PC-3 (cell line): ENCODE measurements around the gene FAR1. TPM values are rescaled to one million over a fixed set of nuclear protein-coding genes. Genes with fewer than 3 reads are reported as not detected.

Source experiments
- ATAC-seq: fragments of 200-7000 bp; cut with Tn5 transposase; 2 replicates; pipeline ENCODE4 v1.9.1; 2020; ENCODE audit warnings: mild to moderate bottlenecking, moderate library complexity
- BruUV-seq: library from RNA; stranded (reverse); fragments of 400-500 nt; replicated peaks from 2 replicates; lab custom pipeline; 2021; lab: Mats Ljungman, UMichigan
- CTCF ChIA-PET: fragments of 300-600 bp; sonication (Branson Sonifier 250); formaldehyde crosslinking; loops from one replicate; lab custom pipeline; 2022; ENCODE audit warnings: antibody characterized with exemption; lab: Charles Lee
- POLR2A ChIA-PET: fragments of 300-600 bp; sonication (Branson Sonifier 250); formaldehyde crosslinking; loops from one replicate; lab custom pipeline; 2022; ENCODE audit warnings: antibody characterized with exemption; ENCODE audit not compliant: unreplicated experiment; lab: Charles Lee
- DNase-seq: peaks from one replicate; pipeline ENCODE4 v3.0.0-alpha.2; 2015
- H2AFZ ChIP-seq: fragments of 300-600 bp; sonication (generic); 2 replicates; pipeline ENCODE4 v1.6.0; 2016; ENCODE audit warnings: antibody characterized with exemption, low read length
- H3F3A ChIP-seq: fragments of 300-600 bp; sonication (generic); one replicate; pipeline ENCODE4 v1.6.0; 2017; ENCODE audit warnings: antibody characterized with exemption, low read length, control low read depth, mild to moderate bottlenecking; ENCODE audit not compliant: unreplicated experiment
- H3K27ac ChIP-seq: fragments of 300-600 bp; sonication (generic); 2 replicates; pipeline ENCODE4 v1.5.1; 2016; ENCODE audit warnings: mild to moderate bottlenecking, low read length
- H3K27me3 ChIP-seq: fragments of 300-600 bp; sonication (generic); 2 replicates; pipeline ENCODE4 v1.6.1; 2016; ENCODE audit warnings: low read length, mixed read lengths
- H3K36me3 ChIP-seq: fragments of 300-600 bp; sonication (generic); 2 replicates; pipeline ENCODE4 v1.6.1; 2016; ENCODE audit warnings: low read depth, mixed run types, low read length, mixed read lengths
- H3K4me1 ChIP-seq: fragments of 300-600 bp; sonication (generic); 2 replicates; pipeline ENCODE4 v1.5.1; 2016; ENCODE audit warnings: low read length; ENCODE audit not compliant: insufficient read depth
- H3K4me2 ChIP-seq: fragments of 300-600 bp; sonication (generic); 2 replicates; pipeline ENCODE4 v1.6.0; 2016; ENCODE audit warnings: low read length
- H3K4me3 ChIP-seq: fragments of 300-600 bp; sonication (generic); 2 replicates; pipeline ENCODE4 v1.5.1; 2016; ENCODE audit warnings: mild to moderate bottlenecking, low read length, mixed read lengths
- H3K79me2 ChIP-seq: fragments of 300-600 bp; sonication (generic); 2 replicates; pipeline ENCODE4 v1.6.1; 2017; ENCODE audit warnings: low read length, mixed read lengths
- H3K9ac ChIP-seq: fragments of 300-600 bp; sonication (generic); 2 replicates; pipeline ENCODE4 v1.6.0; 2016; ENCODE audit warnings: mild to moderate bottlenecking, low read length
- H3K9me2 ChIP-seq: fragments of 300-600 bp; sonication (generic); replicated peaks from 2 replicates; pipeline ENCODE4 v1.6.1; 2016; ENCODE audit warnings: mixed run types, low read length, mixed read lengths
- H3K9me3 ChIP-seq: fragments of 300-600 bp; sonication (generic); 2 replicates; pipeline ENCODE4 v1.6.1; 2016; ENCODE audit warnings: low read length, mixed read lengths
- H4K20me1 ChIP-seq: fragments of 300-600 bp; sonication (generic); 2 replicates; pipeline ENCODE4 v1.6.1; 2016; ENCODE audit warnings: low read length, mixed read lengths
- EZH2 ChIP-seq: fragments of 300-600 bp; sonication (generic); IDR thresholded peaks from one replicate; pipeline ENCODE4 v1.6.1; 2017; ENCODE audit warnings: antibody characterized with exemption, mild to moderate bottlenecking, low read length; ENCODE audit not compliant: unreplicated experiment
- EZH2phosphoT487 ChIP-seq: fragments of 300-600 bp; sonication (generic); IDR thresholded peaks from 2 replicates; pipeline ENCODE4 v1.6.1; 2018; ENCODE audit warnings: mild to moderate bottlenecking, antibody characterized with exemption, low read length, borderline replicate concordance
- intact Hi-C: fragments of 100-400 bp; cut with micrococcal nuclease; formaldehyde crosslinking; loops from 2 replicates; pipeline ENCODE4 v1.9.0; 2023
- total RNA-seq: library from RNA; depleted of rRNA; stranded (reverse); fragments of >200 nt; gene quantifications from 2 replicates; pipeline ENCODE4 v1.2.3, GENCODE V29; 2014; rRNA removed
- TF ChIP-seq, protein P1 (sequence below): fragments of 300-600 bp; sonication (generic); conservative IDR thresholded peaks from 2 replicates; pipeline ENCODE4 v1.5.1; 2017; ENCODE audit warnings: antibody characterized with exemption, low read depth, mild to moderate bottlenecking, low read length

Gene FAR1
- total RNA-seq, 1 experiment from 2014 or later: 45.6 TPM

DNA sequence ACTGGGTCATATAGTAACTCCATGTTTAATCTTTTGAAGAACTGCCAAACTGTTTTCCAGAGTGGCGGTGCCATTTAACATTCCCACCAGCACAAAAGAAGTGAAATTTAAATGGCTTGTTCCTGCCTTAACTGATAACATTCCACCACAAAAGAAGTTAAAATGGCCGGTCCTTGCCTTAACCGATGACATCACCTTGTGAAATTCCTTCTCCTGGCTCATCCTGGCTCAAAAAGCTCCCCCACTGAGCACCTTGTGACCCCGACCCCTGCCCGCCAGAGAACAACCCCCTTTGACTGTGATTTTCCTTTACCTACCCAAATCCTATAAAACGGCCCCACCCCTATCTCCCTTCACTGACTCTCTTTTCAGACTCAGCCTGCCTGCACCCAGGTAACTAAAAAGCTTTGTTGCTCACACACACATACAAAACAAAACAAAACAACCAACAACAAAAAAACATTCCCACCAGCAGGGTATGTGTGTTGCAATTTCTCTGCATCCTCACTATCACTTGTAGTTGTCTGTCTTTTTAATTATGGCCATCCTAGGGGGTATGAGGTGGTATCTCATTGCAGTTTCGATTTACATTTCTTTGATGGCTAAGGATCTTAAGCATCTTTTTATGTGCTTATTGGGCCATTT lies 109.0 kb downstream of the FAR1 start:
- no peak overlapping the region for H3K4me2 ChIP-seq
- no peak overlapping the region for H3K27ac ChIP-seq
- ChIA-PET POLR2A (no interaction called here), CTCF (interaction anchor here (1.1 kb wide), 1 partner anchor 172 kb away, joined by 3 read pairs; no protein-coding TSS in a partner anchor)
- H3K36me3 ChIP-seq: no peaks in the 10 kb centered on the region
- no peaks in the 10 kb centered on the region for H3K9me3 ChIP-seq
- H3K4me1 ChIP-seq: no peaks in the 10 kb centered on the region
- TF ChIP-seq, protein P1, sequence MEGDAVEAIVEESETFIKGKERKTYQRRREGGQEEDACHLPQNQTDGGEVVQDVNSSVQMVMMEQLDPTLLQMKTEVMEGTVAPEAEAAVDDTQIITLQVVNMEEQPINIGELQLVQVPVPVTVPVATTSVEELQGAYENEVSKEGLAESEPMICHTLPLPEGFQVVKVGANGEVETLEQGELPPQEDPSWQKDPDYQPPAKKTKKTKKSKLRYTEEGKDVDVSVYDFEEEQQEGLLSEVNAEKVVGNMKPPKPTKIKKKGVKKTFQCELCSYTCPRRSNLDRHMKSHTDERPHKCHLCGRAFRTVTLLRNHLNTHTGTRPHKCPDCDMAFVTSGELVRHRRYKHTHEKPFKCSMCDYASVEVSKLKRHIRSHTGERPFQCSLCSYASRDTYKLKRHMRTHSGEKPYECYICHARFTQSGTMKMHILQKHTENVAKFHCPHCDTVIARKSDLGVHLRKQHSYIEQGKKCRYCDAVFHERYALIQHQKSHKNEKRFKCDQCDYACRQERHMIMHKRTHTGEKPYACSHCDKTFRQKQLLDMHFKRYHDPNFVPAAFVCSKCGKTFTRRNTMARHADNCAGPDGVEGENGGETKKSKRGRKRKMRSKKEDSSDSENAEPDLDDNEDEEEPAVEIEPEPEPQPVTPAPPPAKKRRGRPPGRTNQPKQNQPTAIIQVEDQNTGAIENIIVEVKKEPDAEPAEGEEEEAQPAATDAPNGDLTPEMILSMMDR: no peak
- H4K20me1 ChIP-seq: no peaks in the 10 kb centered on the region
- H3F3A ChIP-seq: no peaks in the 10 kb centered on the region
- no peaks in the 10 kb centered on the region for H3K27me3 ChIP-seq
- no TSS peak for BruUV-seq
- no peak for DNase-seq
- H3K79me2 ChIP-seq: no peaks in the 10 kb centered on the region
- intact Hi-C loops: loop anchor here (2.0 kb wide), 1 partner anchor 95 kb away; no protein-coding TSS in a partner anchor
- no peak overlapping the region for H3K9ac ChIP-seq
- ATAC-seq: no peak
- no peaks in the 10 kb centered on the region for H3K9me2 ChIP-seq
- H2AFZ ChIP-seq: no peak overlapping the region
- H3K4me3 ChIP-seq: no peak overlapping the region

DNA sequence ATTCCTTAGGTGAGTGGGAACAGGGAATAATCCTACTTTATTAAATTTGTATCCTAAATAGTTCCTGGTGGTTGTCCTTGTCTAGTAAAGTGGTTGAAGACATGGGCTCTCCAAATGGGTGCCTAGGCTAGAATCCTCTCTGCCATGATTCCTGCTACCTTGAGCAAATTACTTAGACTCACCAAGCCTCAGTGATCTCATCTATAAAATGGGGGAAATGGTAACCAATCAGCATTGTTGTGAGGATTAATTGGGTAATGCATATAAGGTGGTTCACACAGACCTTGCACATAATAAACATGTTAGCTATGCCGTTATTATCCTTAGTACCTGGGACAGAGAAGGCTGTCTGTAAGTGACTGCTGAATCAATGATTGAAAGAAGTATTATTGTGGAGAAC lies 109.9 kb downstream of the FAR1 start:
- H3K27ac ChIP-seq: no peak overlapping the region
- no peaks in the 10 kb centered on the region for H3K9me2 ChIP-seq
- DNase-seq (no peak), ATAC-seq (no peak)
- no peaks in the 10 kb centered on the region for H3K36me3 ChIP-seq
- ChIA-PET CTCF (no interaction called here), POLR2A (no interaction called here)
- no peaks in the 10 kb centered on the region for H3F3A ChIP-seq
- no peaks in the 10 kb centered on the region for H4K20me1 ChIP-seq
- TF ChIP-seq, protein P1: no peak
- TF ChIP-seq EZH2 (no peak), EZH2phosphoT487 (no peak)
- no TSS peak for BruUV-seq
- H2AFZ ChIP-seq: no peak overlapping the region
- intact Hi-C loops: no loop called here
- H3K4me3 ChIP-seq: no peak overlapping the region
- H3K4me1 ChIP-seq: no peaks in the 10 kb centered on the region
- H3K9me3 ChIP-seq: no peaks in the 10 kb centered on the region
- H3K9ac ChIP-seq: no peak overlapping the region
- H3K4me2 ChIP-seq: no peak overlapping the region
- H3K79me2 ChIP-seq: no peaks in the 10 kb centered on the region
- H3K27me3 ChIP-seq: no peaks in the 10 kb centered on the region

DNA sequence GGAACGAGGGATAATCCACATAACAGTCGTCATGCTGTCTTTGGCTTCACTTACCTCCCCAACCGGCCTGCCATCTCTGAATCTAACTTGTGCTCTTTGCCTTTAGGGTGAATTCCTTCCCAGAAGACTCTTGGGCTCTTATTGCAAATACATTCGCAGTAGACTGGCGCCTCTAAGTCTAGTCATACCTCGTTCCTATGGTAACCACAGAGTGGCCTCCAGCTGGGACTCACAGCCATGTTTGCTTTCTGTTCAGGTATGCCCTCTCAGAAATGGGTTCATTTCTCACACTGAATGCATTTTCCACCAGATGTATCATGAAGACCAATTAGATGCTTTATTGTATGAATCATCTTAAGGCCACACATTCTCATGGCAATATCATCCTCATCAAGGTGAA lies 112.7 kb downstream of the FAR1 start:
- Histone ChIP-seq H3K9me3 (no peaks in the 10 kb centered on the region), H3K4me3 (no peak overlapping the region), H3K36me3 (no peaks in the 10 kb centered on the region), H3F3A (no peaks in the 10 kb centered on the region), H3K4me1 (no peaks in the 10 kb centered on the region), H2AFZ (no peak overlapping the region), H3K27ac (no peak overlapping the region), H3K9ac (no peak overlapping the region), H3K9me2 (no peaks in the 10 kb centered on the region), H3K79me2 (no peaks in the 10 kb centered on the region), H3K4me2 (no peak overlapping the region), H3K27me3 (no peaks in the 10 kb centered on the region), H4K20me1 (no peaks in the 10 kb centered on the region)
- DNase-seq: peak; percentile 45
- ATAC-seq: no peak
- ChIA-PET POLR2A (no interaction called here), CTCF (no interaction called here)
- TF ChIP-seq EZH2 (no peak), EZH2phosphoT487 (no peak)
- TF ChIP-seq, protein P1: no peak
- BruUV-seq: no TSS peak
- intact Hi-C loops: no loop called here

Other genes with a start within 250 kb of the FAR1 start
- gene BTBD10, start 205.4 kb upstream of the FAR1 start, total RNA-seq: 30.2 and 32.5 TPM in 2 replicates
- not detected in 2 replicates for gene PTH, start 172.7 kb upstream of the FAR1 start, total RNA-seq